IMR-90 (cell line): ENCODE data around the gene LRP3.

Experiments
- BHLHE40 ChIP-seq: fragments of 150-350 bp; IDR thresholded peaks from 2 replicates; pipeline ENCODE4 v1.6.1; 2016; ENCODE audit warnings: mild to moderate bottlenecking, low read depth, low read length
- TF ChIP-seq, protein P1 (sequence below): fragments of 150-350 bp; IDR thresholded peaks from 2 replicates; pipeline ENCODE4 v1.6.1; 2017; ENCODE audit warnings: mild to moderate bottlenecking, antibody characterized with exemption, low read length, low read depth
- TF ChIP-seq, protein P2 (sequence below): conservative IDR thresholded peaks from 2 replicates; pipeline ENCODE4 v1.5.1; 2012; ENCODE audit warnings: mild to moderate bottlenecking, low read depth, low read length, improper control_type of control experiment

DNA sequence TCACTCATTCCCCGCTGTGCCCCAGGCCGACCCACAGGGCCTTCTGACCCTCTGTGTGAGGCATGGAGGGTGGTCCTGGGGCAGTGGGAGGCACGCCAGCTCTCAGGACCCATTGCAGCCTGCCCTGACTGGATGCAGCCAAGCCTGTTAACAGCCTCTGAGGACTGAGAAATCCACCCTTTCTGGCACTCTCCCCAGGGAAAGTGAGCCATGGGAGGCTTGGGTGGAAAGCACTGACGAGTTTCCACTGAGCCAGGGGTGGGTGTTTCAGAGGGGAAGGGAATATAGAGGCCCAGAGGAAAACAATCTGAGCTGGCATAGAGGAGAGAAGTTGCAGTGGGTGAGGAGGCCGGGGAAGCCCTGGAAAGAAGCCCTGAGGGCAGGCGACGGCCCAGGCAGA, 62.1 kb downstream of the LRP3 start:
- TF ChIP-seq, protein P1, sequence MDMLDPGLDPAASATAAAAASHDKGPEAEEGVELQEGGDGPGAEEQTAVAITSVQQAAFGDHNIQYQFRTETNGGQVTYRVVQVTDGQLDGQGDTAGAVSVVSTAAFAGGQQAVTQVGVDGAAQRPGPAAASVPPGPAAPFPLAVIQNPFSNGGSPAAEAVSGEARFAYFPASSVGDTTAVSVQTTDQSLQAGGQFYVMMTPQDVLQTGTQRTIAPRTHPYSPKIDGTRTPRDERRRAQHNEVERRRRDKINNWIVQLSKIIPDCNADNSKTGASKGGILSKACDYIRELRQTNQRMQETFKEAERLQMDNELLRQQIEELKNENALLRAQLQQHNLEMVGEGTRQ = no peak
- TF ChIP-seq BHLHE40 = no peak
- TF ChIP-seq, protein P2, sequence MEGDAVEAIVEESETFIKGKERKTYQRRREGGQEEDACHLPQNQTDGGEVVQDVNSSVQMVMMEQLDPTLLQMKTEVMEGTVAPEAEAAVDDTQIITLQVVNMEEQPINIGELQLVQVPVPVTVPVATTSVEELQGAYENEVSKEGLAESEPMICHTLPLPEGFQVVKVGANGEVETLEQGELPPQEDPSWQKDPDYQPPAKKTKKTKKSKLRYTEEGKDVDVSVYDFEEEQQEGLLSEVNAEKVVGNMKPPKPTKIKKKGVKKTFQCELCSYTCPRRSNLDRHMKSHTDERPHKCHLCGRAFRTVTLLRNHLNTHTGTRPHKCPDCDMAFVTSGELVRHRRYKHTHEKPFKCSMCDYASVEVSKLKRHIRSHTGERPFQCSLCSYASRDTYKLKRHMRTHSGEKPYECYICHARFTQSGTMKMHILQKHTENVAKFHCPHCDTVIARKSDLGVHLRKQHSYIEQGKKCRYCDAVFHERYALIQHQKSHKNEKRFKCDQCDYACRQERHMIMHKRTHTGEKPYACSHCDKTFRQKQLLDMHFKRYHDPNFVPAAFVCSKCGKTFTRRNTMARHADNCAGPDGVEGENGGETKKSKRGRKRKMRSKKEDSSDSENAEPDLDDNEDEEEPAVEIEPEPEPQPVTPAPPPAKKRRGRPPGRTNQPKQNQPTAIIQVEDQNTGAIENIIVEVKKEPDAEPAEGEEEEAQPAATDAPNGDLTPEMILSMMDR = no peak
